Ascending aorta (tissue), 2 donors: ENCODE data around the gene EML4. TPM values are rescaled to one million over a fixed set of nuclear protein-coding genes. Genes with fewer than 3 reads are reported as not detected.
"Not testable (repeated sequence)": the region's sequence is repeated elsewhere in the genome, so short reads cannot be mapped to it uniquely, and the experiment has no call there.

Experiments used
- DNase-seq, 2 donors: peaks; one replicate each; pipeline ENCODE4 v3.0.0-alpha.2; 2019; ENCODE audit warnings: low spot score in 2 of 2
- H3K27ac ChIP-seq, 2 donors: fragments of 200-600 bp; sonication (generic); one replicate each; pipeline ENCODE4 v1.5.1; 2016 to 2017; ENCODE audit warnings: mild to moderate bottlenecking in 1 of 2
- H3K27me3 ChIP-seq: fragments of 200-600 bp; sonication (generic); one replicate; pipeline ENCODE4 v1.5.1; 2017
- H3K36me3 ChIP-seq, 2 donors: fragments of 200-600 bp; sonication (generic); one replicate each; pipeline ENCODE4 v1.5.1; 2016
- H3K4me1 ChIP-seq, 2 donors: fragments of 200-600 bp; sonication (generic); one replicate each; pipeline ENCODE4 v1.5.1; 2016 to 2017; ENCODE audit warnings: mild to moderate bottlenecking in 1 of 2
- H3K4me3 ChIP-seq, 2 donors: fragments of 200-600 bp; sonication (generic); one replicate each; pipeline ENCODE4 v1.5.1; 2016 to 2017; ENCODE audit warnings: mild to moderate bottlenecking in 1 of 2
- H3K9me3 ChIP-seq, 2 donors: fragments of 200-600 bp; sonication (generic); one replicate each; pipeline ENCODE4 v1.5.1; 2016
- CTCF ChIP-seq, 3 experiments: fragments of 200-600 bp in 2 of 3; fragments of 450-650 bp in 1 of 3; sonication (generic) in 2 of 3; IDR thresholded peaks; one replicate each; pipeline ENCODE4 v1.5.1; 2016 to 2019; ENCODE audit warnings: antibody characterized with exemption in 3 of 3, mild to moderate bottlenecking in 1 of 3, moderate library complexity in 1 of 3
- intact Hi-C: fragments of 100-400 bp; cut with DNase I; formaldehyde crosslinking; loops from one replicate; pipeline ENCODE4 v1.15.1; 2023
- total RNA-seq: library from RNA; depleted of rRNA; stranded (reverse); fragments of >200 nt; gene quantifications from one replicate; pipeline ENCODE4 v1.1.0, GENCODE V29; 2016

The EML4 gene
- total RNA-seq, result 25.2 TPM

GRCh38 chr2:42169100-42169873, at the start of gene EML4:
Gene EML4 (plus strand): TSS chr2:42169353. CDS start chr2:42169612, 259 bp downstream.
- no peak for TF ChIP-seq CTCF (IDR thresholded peaks at IDR 0.05)
- Histone ChIP-seq H3K4me1 (peaks cover 6 to 25% of the 10 kb centered on the region in 2 donors), H3K27me3 (no peaks in the 10 kb centered on the region), H3K4me3 (peak within 1 kb of the TSS; percentile 89 to 96), H3K27ac (peak within 1 kb of the TSS; percentile 91 to 92), H3K36me3 (no peaks in the 10 kb centered on the region), H3K9me3 (no peaks in the 10 kb centered on the region)
- intact Hi-C loops, result loop anchor here (1.0 to 5.0 kb wide), 4 partner anchors 26 to 122 kb away; partner anchors contain the start of gene PKDCC
- DNase-seq, result peak; percentile 54 to 94

- no peaks in the 10 kb centered on the region for H3K36me3 ChIP-seq
- DNase-seq, result peak in 1 of 2 donors; percentile 12
- TF ChIP-seq CTCF (IDR thresholded peaks at IDR 0.05), result no peak
Observed at GRCh38 chr2:42123426-42123825, 45.7 kb upstream of the EML4 start.

GRCh38 chr2:42124011-42124785, 45.0 kb upstream of the EML4 start:
- no peak overlapping the region for H3K4me3 ChIP-seq
- no peak for TF ChIP-seq CTCF (IDR thresholded peaks at IDR 0.05)
- intact Hi-C loops, result no loop called here
- H3K36me3 ChIP-seq, result no peaks in the 10 kb centered on the region
- no peak overlapping the region for H3K27ac ChIP-seq
- peaks cover 0 to 3% of the 10 kb centered on the region in 2 donors for H3K4me1 ChIP-seq
- no peaks in the 10 kb centered on the region for H3K27me3 ChIP-seq
- DNase-seq, result peak in 1 of 2 donors; percentile 9
- H3K9me3 ChIP-seq, result no peaks in the 10 kb centered on the region

More at GRCh38 chr2:42123426-42123825, 45.7 kb upstream of the EML4 start:
- no peak overlapping the region for H3K27ac ChIP-seq
- peaks cover 0 to 10% of the 10 kb centered on the region in 2 donors for H3K4me1 ChIP-seq
- H3K27me3 ChIP-seq, result no peaks in the 10 kb centered on the region
- no peaks in the 10 kb centered on the region for H3K9me3 ChIP-seq
- intact Hi-C loops, result no loop called here
- no peak overlapping the region for H3K4me3 ChIP-seq

- TF ChIP-seq CTCF (IDR thresholded peaks at IDR 0.05), result no peak
- Histone ChIP-seq H3K27ac (no peak overlapping the region), H3K36me3 (no peaks in the 10 kb centered on the region), H3K27me3 (no peaks in the 10 kb centered on the region), H3K4me1 (peaks cover 0 to 3% of the 10 kb centered on the region in 2 donors), H3K4me3 (no peak overlapping the region), H3K9me3 (no peaks in the 10 kb centered on the region)
- DNase-seq, result peak in 1 of 2 donors; percentile 64
- intact Hi-C loops, result no loop called here
Observed at GRCh38 chr2:42125841-42126594, 43.1 kb upstream of the EML4 start.

GRCh38 chr2:42126873-42127272, 42.3 kb upstream of the EML4 start:
- H3K4me3 ChIP-seq, intact Hi-C loops: not testable (repeated sequence)

More at GRCh38 chr2:42126873-42127272, 42.3 kb upstream of the EML4 start:
- H3K9me3 ChIP-seq, H3K4me1 ChIP-seq, H3K27ac ChIP-seq, H3K36me3 ChIP-seq, H3K27me3 ChIP-seq: not testable (repeated sequence)
- peak in 1 of 2 donors; percentile 28 for DNase-seq
